Cardiac muscle cell (in vitro differentiated cells and primary cell): ENCODE data around the gene POU2F2. TPM values are rescaled to one million over a fixed set of nuclear protein-coding genes. Genes with fewer than 3 reads are reported as not detected.

Experiments
- DNase-seq, 2 donors: peaks; one replicate each; pipeline versions ENCODE4 v3.0.0 to v3.0.0-alpha.2; 2010 to 2017; ENCODE audit warnings: low read depth in 1 of 2, low spot score in 1 of 2
- H3K27ac ChIP-seq: fragments of 200-600 bp; sonication (generic); 2 replicates; pipeline ENCODE4 v1.5.1; 2016
- H3K27me3 ChIP-seq: fragments of 200-600 bp; sonication (generic); 2 replicates; pipeline ENCODE4 v1.6.0; 2016; ENCODE audit warnings: control low read depth
- H3K36me3 ChIP-seq: fragments of 200-600 bp; sonication (generic); 2 replicates; pipeline ENCODE4 v1.5.1; 2016; ENCODE audit warnings: control low read depth
- H3K4me1 ChIP-seq: fragments of 200-600 bp; sonication (generic); 2 replicates; pipeline ENCODE4 v1.8.1; 2017; ENCODE audit warnings: low read depth, mild to moderate bottlenecking, mixed run types
- H3K4me3 ChIP-seq: fragments of 200-600 bp; sonication (generic); 2 replicates; pipeline ENCODE4 v1.5.1; 2016; ENCODE audit warnings: mild to moderate bottlenecking
- H3K9me3 ChIP-seq: fragments of 200-600 bp; sonication (generic); 2 replicates; pipeline ENCODE4 v1.5.1; 2017; ENCODE audit warnings: low read depth, mild to moderate bottlenecking, control low read depth
- polyA plus RNA-seq: library from polyadenylated mRNA; unstranded; fragments of >200 nt; fragmentation: Nextera tagmentation; extraction: Ambion mirVana; gene quantifications from 2 replicates; pipeline ENCODE4 v1.2.1, GENCODE V29; 2016
- total RNA-seq: library from RNA; depleted of rRNA; stranded (reverse); fragments of >200 nt; gene quantifications from 2 replicates; pipeline ENCODE4 v1.2.3, GENCODE V29; 2016
- TF ChIP-seq, protein P1 (sequence below): IDR thresholded peaks from 2 replicates; pipeline ENCODE4 v1.5.1; 2012; ENCODE audit warnings: low read depth, mild to moderate bottlenecking, low read length

The POU2F2 gene
- total and polyA plus RNA-seq, 2 experiments from 2014 or later = 0.12 TPM; not detected in 1

GRCh38 chr19:42170715-42171114, 38.5 kb upstream of the POU2F2 start:
- no peaks in the 10 kb centered on the region for H3K9me3 ChIP-seq
- H3K4me1 ChIP-seq = no peaks in the 10 kb centered on the region
- no peak for DNase-seq
- peaks cover 58% of the 10 kb centered on the region for H3K27me3 ChIP-seq
- TF ChIP-seq, protein P1, sequence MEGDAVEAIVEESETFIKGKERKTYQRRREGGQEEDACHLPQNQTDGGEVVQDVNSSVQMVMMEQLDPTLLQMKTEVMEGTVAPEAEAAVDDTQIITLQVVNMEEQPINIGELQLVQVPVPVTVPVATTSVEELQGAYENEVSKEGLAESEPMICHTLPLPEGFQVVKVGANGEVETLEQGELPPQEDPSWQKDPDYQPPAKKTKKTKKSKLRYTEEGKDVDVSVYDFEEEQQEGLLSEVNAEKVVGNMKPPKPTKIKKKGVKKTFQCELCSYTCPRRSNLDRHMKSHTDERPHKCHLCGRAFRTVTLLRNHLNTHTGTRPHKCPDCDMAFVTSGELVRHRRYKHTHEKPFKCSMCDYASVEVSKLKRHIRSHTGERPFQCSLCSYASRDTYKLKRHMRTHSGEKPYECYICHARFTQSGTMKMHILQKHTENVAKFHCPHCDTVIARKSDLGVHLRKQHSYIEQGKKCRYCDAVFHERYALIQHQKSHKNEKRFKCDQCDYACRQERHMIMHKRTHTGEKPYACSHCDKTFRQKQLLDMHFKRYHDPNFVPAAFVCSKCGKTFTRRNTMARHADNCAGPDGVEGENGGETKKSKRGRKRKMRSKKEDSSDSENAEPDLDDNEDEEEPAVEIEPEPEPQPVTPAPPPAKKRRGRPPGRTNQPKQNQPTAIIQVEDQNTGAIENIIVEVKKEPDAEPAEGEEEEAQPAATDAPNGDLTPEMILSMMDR = no peak
- no peak overlapping the region for H3K27ac ChIP-seq
- no peaks in the 10 kb centered on the region for H3K36me3 ChIP-seq
- H3K4me3 ChIP-seq = no peak overlapping the region

DNA sequence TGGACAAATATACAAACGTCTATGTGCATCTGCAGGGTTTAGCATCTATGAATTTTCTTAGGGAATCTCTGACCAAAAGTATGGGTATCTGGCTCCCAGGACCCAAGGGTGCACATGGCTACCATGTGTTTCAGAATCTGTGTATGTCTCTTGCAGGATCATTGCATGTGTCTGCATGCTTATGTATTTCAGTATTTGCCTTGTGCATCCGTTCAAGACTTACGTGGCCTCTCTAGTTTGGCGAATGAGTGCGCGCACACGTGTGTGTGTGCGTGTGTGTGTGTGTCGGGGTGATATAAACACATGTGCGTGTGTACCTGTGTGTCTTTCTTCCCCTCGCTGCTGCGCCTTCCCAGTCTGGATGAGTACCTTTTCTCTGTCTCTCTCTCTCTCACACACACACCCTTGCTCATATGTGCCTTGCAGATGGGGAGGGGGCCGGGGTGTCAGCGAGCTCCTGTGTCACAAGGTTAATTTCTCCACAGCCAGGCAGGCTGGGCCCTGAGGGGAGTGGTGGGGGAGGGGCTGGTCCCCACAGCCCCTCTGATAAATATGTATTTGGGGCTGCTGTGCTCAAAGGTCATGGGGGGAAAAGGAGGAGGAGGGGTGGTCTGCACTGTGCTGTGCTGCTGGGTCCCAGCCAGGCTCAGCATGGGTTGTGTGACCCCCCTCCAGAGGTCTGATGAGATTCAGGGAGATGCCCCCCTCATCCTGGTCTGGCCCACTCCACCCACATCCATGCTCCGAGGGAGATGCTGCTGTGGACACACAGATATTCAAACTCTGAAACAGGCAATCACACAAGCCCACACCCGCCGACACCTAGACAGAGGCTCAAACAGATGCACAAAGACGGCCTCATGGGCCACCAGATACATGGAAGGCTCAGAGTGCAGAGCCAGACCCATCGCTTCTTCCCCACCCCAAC, 37.5 kb upstream of the POU2F2 start:
- no peaks in the 10 kb centered on the region for H3K4me1 ChIP-seq
- no peak for DNase-seq
- TF ChIP-seq, protein P1 = no peak
- no peaks in the 10 kb centered on the region for H3K36me3 ChIP-seq
- no peak overlapping the region for H3K4me3 ChIP-seq
- peaks cover 48% of the 10 kb centered on the region for H3K27me3 ChIP-seq
- H3K27ac ChIP-seq = no peak overlapping the region
- H3K9me3 ChIP-seq = no peaks in the 10 kb centered on the region

DNA sequence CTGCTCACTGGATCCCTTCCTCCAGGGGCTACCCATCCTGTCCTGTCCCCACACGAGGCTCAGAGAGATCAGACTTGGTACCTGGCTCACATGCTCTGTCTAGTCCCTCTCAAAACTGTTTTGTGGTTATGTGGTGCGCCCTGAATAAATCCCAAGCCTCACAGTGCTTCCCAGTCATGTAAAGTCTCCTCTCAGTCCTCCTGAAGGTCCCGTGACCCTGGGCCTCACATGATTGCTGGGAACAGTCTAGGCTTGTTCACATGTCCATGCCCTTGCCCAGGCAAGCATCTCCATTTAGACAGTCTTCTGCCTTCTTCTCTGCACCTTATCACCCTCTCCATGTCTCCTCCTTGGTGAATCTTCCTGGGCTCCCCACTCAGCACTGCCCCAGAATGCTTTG, 36.0 kb upstream of the POU2F2 start:
- no peak overlapping the region for H3K4me3 ChIP-seq
- H3K27me3 ChIP-seq = peaks cover 33% of the 10 kb centered on the region
- no peaks in the 10 kb centered on the region for H3K4me1 ChIP-seq
- H3K9me3 ChIP-seq = no peaks in the 10 kb centered on the region
- no peak overlapping the region for H3K27ac ChIP-seq
- H3K36me3 ChIP-seq = no peaks in the 10 kb centered on the region
- TF ChIP-seq, protein P1 = no peak
- DNase-seq = no peak

DNA sequence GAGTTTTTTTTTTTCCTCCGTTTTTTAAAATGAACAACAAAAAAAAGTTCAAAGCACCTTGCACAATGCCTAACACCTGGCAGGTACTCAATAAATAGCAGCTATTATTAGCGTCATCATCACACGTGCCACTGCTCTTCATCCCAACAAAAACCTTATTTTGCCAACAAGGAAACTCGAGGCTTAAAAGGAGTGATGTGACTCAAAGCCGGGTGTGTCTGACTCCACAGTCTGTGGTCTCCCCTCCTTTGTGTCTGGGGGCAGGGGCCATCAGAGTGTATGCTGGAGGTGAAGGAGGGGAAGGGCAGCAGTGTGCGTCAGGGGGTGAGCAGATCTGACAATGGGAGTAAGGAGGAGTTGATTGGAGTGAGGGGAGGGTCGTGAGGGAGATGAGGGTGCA, 34.1 kb upstream of the POU2F2 start:
- no peaks in the 10 kb centered on the region for H3K36me3 ChIP-seq
- peaks cover 20% of the 10 kb centered on the region for H3K27me3 ChIP-seq
- H3K4me1 ChIP-seq = no peaks in the 10 kb centered on the region
- DNase-seq = no peak
- no peak overlapping the region for H3K4me3 ChIP-seq
- no peaks in the 10 kb centered on the region for H3K9me3 ChIP-seq
- TF ChIP-seq, protein P1 = no peak
- no peak overlapping the region for H3K27ac ChIP-seq

DNA sequence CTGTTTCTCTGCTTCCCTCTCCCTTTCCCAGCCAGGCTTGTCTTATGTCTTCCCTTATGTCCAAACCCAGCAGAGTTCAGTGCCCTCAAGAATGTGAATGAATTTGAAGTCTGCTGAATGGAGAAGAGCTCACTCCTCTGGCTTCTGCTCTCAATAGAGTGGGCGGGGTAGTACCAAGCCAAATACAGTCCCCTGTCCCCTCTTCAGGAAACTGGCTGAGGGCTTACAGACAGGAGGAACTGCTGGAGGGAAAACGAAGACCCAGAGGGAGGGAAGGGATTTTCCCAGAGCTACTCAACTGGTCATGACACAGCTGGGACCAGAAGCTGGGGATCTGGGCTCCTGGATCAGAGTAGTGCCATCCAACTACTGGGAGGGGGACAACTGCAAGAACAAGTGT, 32.9 kb upstream of the POU2F2 start:
- Histone ChIP-seq H3K36me3 (no peaks in the 10 kb centered on the region), H3K4me1 (no peaks in the 10 kb centered on the region), H3K4me3 (no peak overlapping the region), H3K27ac (no peak overlapping the region), H3K27me3 (peaks cover 24% of the 10 kb centered on the region), H3K9me3 (no peaks in the 10 kb centered on the region)
- DNase-seq = no peak
- TF ChIP-seq, protein P1 = no peak
